K562 (cell line): ENCODE results near the gene PHF5A. TPM values are rescaled to one million over a fixed set of nuclear protein-coding genes. Genes with fewer than 3 reads are reported as not detected.

Source experiments
- EP300 ChIP-seq: IDR thresholded peaks from 2 replicates; pipeline ENCODE4 v1.6.1; 2012; ENCODE audit warnings: low read length, improper control_type of control experiment
- HDAC2 ChIP-seq: fragments of 450-650 bp; IDR thresholded peaks from 2 replicates; pipeline ENCODE4 v1.6.1; 2016; ENCODE audit warnings: mild to moderate bottlenecking
- MEF2D ChIP-seq: conservative IDR thresholded peaks from 2 replicates; pipeline ENCODE4 v1.6.1; 2016; ENCODE audit warnings: low read depth, missing genetic modification characterization, missing compliant biosample characterization
- SIRT6 ChIP-seq: IDR thresholded peaks from one replicate; pipeline ENCODE4 v1.6.1; 2012; ENCODE audit warnings: low read depth, mild to moderate bottlenecking, control low read depth, inconsistent platforms, low read length, moderate library complexity
- SREBF1 ChIP-seq: fragments of 150-350 bp; IDR thresholded peaks from 2 replicates; pipeline ENCODE4 v1.6.1; 2014; ENCODE audit warnings: antibody characterized with exemption, low read depth, low read length, borderline replicate concordance
- SRSF9 ChIP-seq: fragments of 200-400 bp; formaldehyde crosslinking; IDR thresholded peaks from 2 replicates; pipeline ENCODE4 v1.6.1; 2017; ENCODE audit warnings: low read depth, low read length, borderline replicate concordance
- TCFL5 ChIP-seq: fragments of 250-450 bp; sonication (Bioruptor Pico); conservative IDR thresholded peaks from 2 replicates; pipeline ENCODE4 v1.6.1; 2021; ENCODE audit warnings: mild to moderate bottlenecking, moderate library complexity, matching md5 sums
- ZNF239 ChIP-seq: fragments of 250-450 bp; sonication (Bioruptor Pico); IDR thresholded peaks from 2 replicates; pipeline ENCODE4 v1.4.0; 2020; ENCODE audit warnings: mild to moderate bottlenecking
- ZNF57 ChIP-seq: fragments of 450-650 bp; formaldehyde crosslinking; IDR thresholded peaks from 2 replicates; pipeline ENCODE4 v1.4.0; 2020; ENCODE audit warnings: mild to moderate bottlenecking, moderate library complexity
- ZNF707 ChIP-seq: fragments of 250-450 bp; sonication (Bioruptor Pico); conservative IDR thresholded peaks from 2 replicates; pipeline ENCODE4 v1.8.0; 2022; ENCODE audit warnings: inconsistent platforms, mild to moderate bottlenecking, moderate library complexity
- ZNF766 ChIP-seq: fragments of 200-800 bp; sonication (Bioruptor generic); conservative IDR thresholded peaks from 2 replicates; pipeline ENCODE4 v1.6.1; 2016; ENCODE audit warnings: missing genetic modification characterization, missing compliant biosample characterization
- polyA plus RNA-seq, 8 experiments: library from polyadenylated mRNA; depleted of rRNA in 4 of 8; stranded (reverse) in 5 of 8; unstranded in 3 of 8; fragments of >200 nt; fragmentation: Nextera tagmentation in 2 of 8; fragmentation: Illumina TruSeq in 1 of 8; extraction: Ambion mirVana in 2 of 8; extraction: Trizol in 1 of 8; gene quantifications; 2 replicates each; pipeline versions ENCODE4 v1.2.1 to v1.2.3, GENCODE V29; 2011 to 2014; ENCODE audit warnings: inconsistent platforms in 1 of 8, missing spikeins in 1 of 8
- total RNA-seq, 7 experiments: library from RNA; depleted of rRNA in 6 of 7; stranded (reverse); fragments of >200 nt in 6 of 7; fragmentation: Illumina TruSeq in 2 of 7; extraction: Trizol in 2 of 7; gene quantifications; 2 replicates each; pipeline versions ENCODE4 v1.2.1 to v1.2.3, GENCODE V29; 2011 to 2021; ENCODE audit warnings: low replicate concordance in 1 of 7
- TF ChIP-seq, protein P1 (sequence below): fragments of 250-450 bp; sonication (Bioruptor Pico); IDR thresholded peaks from 2 replicates; pipeline ENCODE4 v1.4.0; 2020; ENCODE audit warnings: mild to moderate bottlenecking, moderate library complexity, borderline replicate concordance
- TF ChIP-seq, protein P2 (sequence below): fragments of 450-650 bp; conservative IDR thresholded peaks from 2 replicates; pipeline ENCODE4 v1.6.1; 2016; ENCODE audit warnings: missing genetic modification characterization, low read depth, mild to moderate bottlenecking, control low read depth, missing compliant biosample characterization
- TF ChIP-seq, protein P3 (sequence below): fragments of 450-650 bp; conservative IDR thresholded peaks from 2 replicates; pipeline ENCODE4 v1.6.1; 2016; ENCODE audit warnings: missing genetic modification characterization, low read depth, mild to moderate bottlenecking, missing compliant biosample characterization, moderate library complexity
- TF ChIP-seq, protein P4 (sequence below): sonication (generic); formaldehyde crosslinking; IDR thresholded peaks from 2 replicates; pipeline ENCODE4 v1.8.0; 2022; ENCODE audit warnings: mild to moderate bottlenecking, low read depth, missing genetic modification reagents

Gene PHF5A
- total and polyA plus RNA-seq, 9 of the 15 experiments (the other 6 are each of a cell fraction or from before 2014, with no cell fraction given) = 14.2 to 144 (median 101) TPM

DNA sequence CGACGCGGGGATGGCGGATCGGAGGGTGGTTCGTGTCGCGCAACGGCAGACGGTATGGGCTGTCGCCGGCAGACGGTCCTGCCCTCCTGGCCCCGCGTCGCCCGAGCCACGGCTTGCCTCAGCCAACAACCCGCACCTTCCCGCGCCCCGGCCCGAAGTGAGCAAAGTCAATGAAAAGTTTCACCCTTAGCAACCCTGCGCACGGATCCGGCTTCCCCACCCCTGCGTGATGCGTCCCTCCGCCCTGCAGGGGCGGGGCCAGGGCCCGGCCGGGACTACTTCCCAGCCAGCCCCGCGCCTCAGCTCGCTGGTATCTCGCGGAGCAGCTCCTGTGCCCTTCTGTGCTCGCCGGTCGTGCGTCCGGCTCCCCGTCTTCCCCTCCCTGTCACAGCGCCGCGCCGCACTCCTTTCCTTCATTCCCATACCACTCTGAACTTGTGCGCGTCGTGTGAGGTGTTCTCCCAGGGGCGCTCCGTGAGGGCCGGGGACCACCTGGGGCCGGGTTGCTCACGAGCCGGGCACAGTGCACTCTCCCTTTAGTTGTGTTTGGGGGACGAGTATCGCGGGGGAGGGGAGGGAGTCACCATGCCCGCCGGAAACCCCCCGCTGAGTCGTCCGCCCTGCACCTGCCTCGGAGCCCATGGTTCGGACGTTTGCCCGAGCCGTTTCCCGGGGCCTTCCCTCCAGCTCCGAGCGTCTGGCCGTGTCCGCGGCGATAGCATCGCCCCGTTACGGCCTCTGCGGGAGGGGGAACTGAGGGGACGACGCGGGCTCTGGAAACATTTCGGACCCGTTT is 21.7 kb downstream of the PHF5A start, which contains the start of gene TOB2 (continued):
- TF ChIP-seq, protein P1, sequence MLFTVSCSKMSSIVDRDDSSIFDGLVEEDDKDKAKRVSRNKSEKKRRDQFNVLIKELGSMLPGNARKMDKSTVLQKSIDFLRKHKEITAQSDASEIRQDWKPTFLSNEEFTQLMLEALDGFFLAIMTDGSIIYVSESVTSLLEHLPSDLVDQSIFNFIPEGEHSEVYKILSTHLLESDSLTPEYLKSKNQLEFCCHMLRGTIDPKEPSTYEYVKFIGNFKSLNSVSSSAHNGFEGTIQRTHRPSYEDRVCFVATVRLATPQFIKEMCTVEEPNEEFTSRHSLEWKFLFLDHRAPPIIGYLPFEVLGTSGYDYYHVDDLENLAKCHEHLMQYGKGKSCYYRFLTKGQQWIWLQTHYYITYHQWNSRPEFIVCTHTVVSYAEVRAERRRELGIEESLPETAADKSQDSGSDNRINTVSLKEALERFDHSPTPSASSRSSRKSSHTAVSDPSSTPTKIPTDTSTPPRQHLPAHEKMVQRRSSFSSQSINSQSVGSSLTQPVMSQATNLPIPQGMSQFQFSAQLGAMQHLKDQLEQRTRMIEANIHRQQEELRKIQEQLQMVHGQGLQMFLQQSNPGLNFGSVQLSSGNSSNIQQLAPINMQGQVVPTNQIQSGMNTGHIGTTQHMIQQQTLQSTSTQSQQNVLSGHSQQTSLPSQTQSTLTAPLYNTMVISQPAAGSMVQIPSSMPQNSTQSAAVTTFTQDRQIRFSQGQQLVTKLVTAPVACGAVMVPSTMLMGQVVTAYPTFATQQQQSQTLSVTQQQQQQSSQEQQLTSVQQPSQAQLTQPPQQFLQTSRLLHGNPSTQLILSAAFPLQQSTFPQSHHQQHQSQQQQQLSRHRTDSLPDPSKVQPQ (CRISPR knock-in tag) = no peak
- TF ChIP-seq, protein P2, sequence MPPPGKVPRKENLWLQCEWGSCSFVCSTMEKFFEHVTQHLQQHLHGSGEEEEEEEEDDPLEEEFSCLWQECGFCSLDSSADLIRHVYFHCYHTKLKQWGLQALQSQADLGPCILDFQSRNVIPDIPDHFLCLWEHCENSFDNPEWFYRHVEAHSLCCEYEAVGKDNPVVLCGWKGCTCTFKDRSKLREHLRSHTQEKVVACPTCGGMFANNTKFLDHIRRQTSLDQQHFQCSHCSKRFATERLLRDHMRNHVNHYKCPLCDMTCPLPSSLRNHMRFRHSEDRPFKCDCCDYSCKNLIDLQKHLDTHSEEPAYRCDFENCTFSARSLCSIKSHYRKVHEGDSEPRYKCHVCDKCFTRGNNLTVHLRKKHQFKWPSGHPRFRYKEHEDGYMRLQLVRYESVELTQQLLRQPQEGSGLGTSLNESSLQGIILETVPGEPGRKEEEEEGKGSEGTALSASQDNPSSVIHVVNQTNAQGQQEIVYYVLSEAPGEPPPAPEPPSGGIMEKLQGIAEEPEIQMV (tag) = no peak
- TF ChIP-seq ZNF707 (CRISPR knock-in tag) (no peak), ZNF57 (CRISPR knock-in tag) (no peak), HDAC2 (0 out of 2 replicates have a peak, but pooled peaks have one; percentile 24), SIRT6 (no peak), TCFL5 (CRISPR knock-in tag) (no peak), SRSF9 (no peak), ZNF766 (CRISPR knock-in tag) (no peak), MEF2D (no peak), EP300 (peak; percentile 53), ZNF239 (CRISPR knock-in tag) (no peak), SREBF1 (no peak)
- TF ChIP-seq, protein P3, sequence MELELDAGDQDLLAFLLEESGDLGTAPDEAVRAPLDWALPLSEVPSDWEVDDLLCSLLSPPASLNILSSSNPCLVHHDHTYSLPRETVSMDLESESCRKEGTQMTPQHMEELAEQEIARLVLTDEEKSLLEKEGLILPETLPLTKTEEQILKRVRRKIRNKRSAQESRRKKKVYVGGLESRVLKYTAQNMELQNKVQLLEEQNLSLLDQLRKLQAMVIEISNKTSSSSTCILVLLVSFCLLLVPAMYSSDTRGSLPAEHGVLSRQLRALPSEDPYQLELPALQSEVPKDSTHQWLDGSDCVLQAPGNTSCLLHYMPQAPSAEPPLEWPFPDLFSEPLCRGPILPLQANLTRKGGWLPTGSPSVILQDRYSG (tag) = no peak
- TF ChIP-seq, protein P4, sequence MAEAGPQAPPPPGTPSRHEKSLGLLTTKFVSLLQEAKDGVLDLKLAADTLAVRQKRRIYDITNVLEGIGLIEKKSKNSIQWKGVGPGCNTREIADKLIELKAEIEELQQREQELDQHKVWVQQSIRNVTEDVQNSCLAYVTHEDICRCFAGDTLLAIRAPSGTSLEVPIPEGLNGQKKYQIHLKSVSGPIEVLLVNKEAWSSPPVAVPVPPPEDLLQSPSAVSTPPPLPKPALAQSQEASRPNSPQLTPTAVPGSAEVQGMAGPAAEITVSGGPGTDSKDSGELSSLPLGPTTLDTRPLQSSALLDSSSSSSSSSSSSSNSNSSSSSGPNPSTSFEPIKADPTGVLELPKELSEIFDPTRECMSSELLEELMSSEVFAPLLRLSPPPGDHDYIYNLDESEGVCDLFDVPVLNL (CRISPR knock-in tag) = no peak
